Activated naive CD8-positive, alpha-beta T cell treated with anti-CD3 and anti-CD28 coated beads, Interleukin-2, amount 10 ng/mL, durations not matched to agents 7 days and 5 days (primary cell): ENCODE results near the gene LIPA. TPM values are rescaled to one million over a fixed set of nuclear protein-coding genes. Genes with fewer than 3 reads are reported as not detected.
"Not testable (repeated sequence)": the region's sequence is repeated elsewhere in the genome, so short reads cannot be mapped to it uniquely, and the experiment has no call there.

Source experiments
- ATAC-seq: fragments of 150-1000 bp; cut with Tn5 transposase; one replicate; pipeline ENCODE4 v1.10.0; 2021; ENCODE audit warnings: low read depth, moderate library complexity
- POLR2A ChIA-PET: fragments of 350-600 bp; sonication (Branson Sonifier 250); formaldehyde crosslinking; loops from one replicate; lab custom pipeline; 2021; ENCODE audit warnings: antibody characterized with exemption; lab: Charles Lee
- DNase-seq: peaks from one replicate; pipeline ENCODE4 v3.0.0; 2021
- H3K27ac Mint-ChIP-seq: one replicate; pipeline ENCODE4 v1.8.0; 2022; ENCODE audit warnings: mild to moderate bottlenecking, mixed read lengths
- H3K27me3 Mint-ChIP-seq: one replicate; pipeline ENCODE4 v1.8.0; 2022; ENCODE audit warnings: mild to moderate bottlenecking, moderate library complexity, mixed read lengths
- H3K36me3 Mint-ChIP-seq: one replicate; pipeline ENCODE4 v1.8.0; 2021; ENCODE audit warnings: mild to moderate bottlenecking, mixed read lengths
- H3K4me1 Mint-ChIP-seq: one replicate; pipeline ENCODE4 v1.8.0; 2021; ENCODE audit warnings: mixed read lengths
- H3K4me3 Mint-ChIP-seq: one replicate; pipeline ENCODE4 v1.8.0; 2022; ENCODE audit warnings: mild to moderate bottlenecking, moderate library complexity, mixed read lengths
- H3K9me3 Mint-ChIP-seq: one replicate; pipeline ENCODE4 v1.8.0; 2021; ENCODE audit warnings: mixed read lengths
- total RNA-seq, 2 experiments: library from RNA; stranded (reverse); gene quantifications; one replicate each; pipeline ENCODE4 v1.2.3, GENCODE V29; 2021

Gene LIPA
- total RNA-seq, 2 experiments from 2014 or later, result 35.9 to 42.8 TPM

DNA sequence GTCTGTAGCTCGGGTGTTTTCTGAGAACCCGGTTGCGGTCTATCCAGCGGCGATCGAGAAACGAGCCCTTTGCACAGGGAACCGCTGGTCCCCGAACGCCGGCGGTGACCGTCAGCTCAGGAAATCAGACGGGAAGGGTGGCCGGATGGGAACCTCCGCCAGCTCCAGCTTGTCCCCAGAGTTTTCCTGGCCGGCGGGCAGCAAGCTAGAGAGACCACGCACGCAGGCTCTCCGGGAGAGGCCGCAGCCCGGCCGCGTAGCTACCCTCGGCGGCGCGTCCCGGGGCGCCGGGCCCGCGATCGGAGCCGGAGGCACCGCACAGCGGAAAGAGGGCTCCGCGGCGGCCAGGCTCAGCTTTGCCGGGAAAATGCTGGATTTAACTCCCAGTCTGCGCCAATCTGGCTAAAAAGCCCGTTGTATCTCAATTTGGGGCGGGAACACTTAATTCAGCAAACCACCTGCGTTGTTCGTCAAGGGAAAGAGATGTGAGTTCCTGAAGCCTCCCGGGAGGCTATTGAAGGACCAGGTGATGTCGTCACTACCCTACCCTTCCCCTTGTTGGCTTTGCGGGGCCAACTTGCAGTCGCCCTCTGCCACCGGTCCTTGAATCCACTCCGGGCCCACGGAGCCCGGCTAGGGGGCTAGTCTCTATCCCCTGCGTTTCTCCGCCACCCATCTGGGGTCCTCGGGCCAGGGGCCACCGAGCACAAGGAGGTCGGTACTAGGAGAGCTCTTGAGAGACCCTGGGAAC is 43.6 kb downstream of the LIPA start:
- no peaks in the 10 kb centered on the region for H3K36me3 Mint-ChIP-seq
- peak; percentile 42 for ATAC-seq
- peaks cover 22% of the 10 kb centered on the region for H3K27me3 Mint-ChIP-seq
- POLR2A ChIA-PET, result interaction anchor here (0.7 to 2.5 kb wide), 5 partner anchors 10 to 328 kb away, joined by 3 to 7 read pairs (median 4); partner anchors contain the start of genes FAS and STAMBPL1
- peak; percentile 55 for DNase-seq
- peaks cover 21% of the 10 kb centered on the region for H3K4me1 Mint-ChIP-seq
- no peak overlapping the region for H3K27ac Mint-ChIP-seq
- peak overlapping the region; percentile 88 for H3K4me3 Mint-ChIP-seq
- no peaks in the 10 kb centered on the region for H3K9me3 Mint-ChIP-seq

DNA sequence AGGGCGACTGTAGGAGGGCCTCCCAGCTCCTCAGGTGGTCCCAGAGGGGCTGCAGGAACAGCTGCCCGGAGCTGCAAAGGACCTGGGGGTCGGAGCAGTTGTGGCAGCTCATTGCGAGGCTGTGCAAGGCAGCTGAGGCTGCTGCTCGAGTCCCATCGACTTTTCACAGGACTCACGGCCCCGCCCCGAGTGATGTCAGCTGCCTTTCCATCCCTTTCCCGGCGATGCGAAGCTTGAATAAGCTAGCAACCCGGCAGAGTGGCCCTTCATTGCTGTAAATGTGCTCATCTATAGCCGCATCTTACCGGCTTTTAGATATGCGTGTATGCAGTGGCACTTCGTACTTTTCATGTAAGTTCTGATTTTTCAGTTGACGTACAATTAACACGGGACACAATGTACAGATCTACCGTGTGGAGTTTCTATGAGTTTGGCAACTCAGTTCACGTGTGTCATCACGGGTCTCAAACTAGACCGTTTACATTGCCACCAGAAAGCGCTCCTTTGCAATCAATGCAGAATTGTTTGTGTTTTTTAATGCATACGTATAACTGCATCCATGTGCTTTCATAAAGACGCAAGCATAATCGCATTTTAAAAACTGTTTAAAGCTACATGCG is 44.3 kb downstream of the LIPA start, which contains the start of gene CH25H:
Gene CH25H (minus strand): TSS at position 137 of the 620 bp plus-strand sequence. CDS start 25 bp downstream, at position 112.
- POLR2A ChIA-PET, result interaction anchor here (0.7 to 2.5 kb wide), 5 partner anchors 10 to 327 kb away, joined by 3 to 7 read pairs (median 4); partner anchors contain the start of genes FAS and STAMBPL1
- H3K4me3 Mint-ChIP-seq, result peak within 1 kb of the TSS; percentile 88
- H3K9me3 Mint-ChIP-seq, result no peaks in the 10 kb centered on the region
- DNase-seq (no peak), ATAC-seq (peak; percentile 53)
- H3K4me1 Mint-ChIP-seq, result peaks cover 18% of the 10 kb centered on the region
- no peaks in the 10 kb centered on the region for H3K36me3 Mint-ChIP-seq
- H3K27ac Mint-ChIP-seq, result no peak within 1 kb of the TSS
- H3K27me3 Mint-ChIP-seq, result peaks cover 22% of the 10 kb centered on the region

DNA sequence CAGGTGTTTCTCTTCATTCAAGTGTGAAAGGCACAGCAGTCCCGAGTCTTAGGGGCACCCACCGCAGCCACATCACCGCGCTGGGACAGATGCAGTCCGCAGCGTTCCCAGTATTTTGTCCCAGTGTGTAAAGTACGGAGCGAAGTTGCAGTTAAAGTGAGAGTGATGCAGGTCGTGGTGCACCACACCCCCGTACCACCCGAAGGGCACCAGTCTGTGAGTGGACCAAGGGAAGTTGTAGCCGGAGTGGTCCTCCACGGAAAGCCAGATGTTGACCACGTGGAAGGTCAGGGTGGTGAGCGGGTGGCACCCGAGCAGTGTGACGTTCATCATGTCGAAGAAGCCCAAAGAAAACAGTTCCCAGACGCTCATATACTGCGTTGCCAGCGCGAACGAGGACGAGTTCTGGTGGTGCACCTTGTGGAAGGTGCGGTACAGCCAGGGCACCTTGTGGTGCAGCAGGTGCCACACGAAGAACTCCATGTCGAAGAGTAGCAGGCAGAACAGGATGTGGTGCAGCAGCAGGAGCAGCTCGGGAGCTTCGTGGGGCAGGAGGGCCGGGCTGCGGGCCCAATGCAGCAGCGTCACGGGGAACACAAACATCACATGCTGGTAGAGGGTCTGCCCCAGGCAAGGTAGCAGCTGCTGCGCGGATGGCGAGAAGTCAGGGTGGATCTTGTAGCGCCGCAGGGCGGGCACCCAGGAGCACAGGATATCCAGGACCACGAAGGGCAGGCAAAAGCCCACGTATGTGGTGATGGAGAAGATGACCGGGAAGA is 45.0 kb downstream of the LIPA start:
- peak; percentile 60 for ATAC-seq
- Mint-ChIP-seq H3K36me3 (no peaks in the 10 kb centered on the region), H3K27ac (no peak overlapping the region), H3K4me1 (peaks cover 18% of the 10 kb centered on the region), H3K4me3 (peak overlapping the region; percentile 88), H3K27me3 (peaks cover 21% of the 10 kb centered on the region), H3K9me3 (no peaks in the 10 kb centered on the region)
- POLR2A ChIA-PET, result interaction anchor here (1.1 to 2.5 kb wide), 3 partner anchors 11 to 327 kb away, joined by 3 to 7 read pairs (median 4); partner anchors contain the start of gene STAMBPL1
- peak; percentile 60 for DNase-seq

DNA sequence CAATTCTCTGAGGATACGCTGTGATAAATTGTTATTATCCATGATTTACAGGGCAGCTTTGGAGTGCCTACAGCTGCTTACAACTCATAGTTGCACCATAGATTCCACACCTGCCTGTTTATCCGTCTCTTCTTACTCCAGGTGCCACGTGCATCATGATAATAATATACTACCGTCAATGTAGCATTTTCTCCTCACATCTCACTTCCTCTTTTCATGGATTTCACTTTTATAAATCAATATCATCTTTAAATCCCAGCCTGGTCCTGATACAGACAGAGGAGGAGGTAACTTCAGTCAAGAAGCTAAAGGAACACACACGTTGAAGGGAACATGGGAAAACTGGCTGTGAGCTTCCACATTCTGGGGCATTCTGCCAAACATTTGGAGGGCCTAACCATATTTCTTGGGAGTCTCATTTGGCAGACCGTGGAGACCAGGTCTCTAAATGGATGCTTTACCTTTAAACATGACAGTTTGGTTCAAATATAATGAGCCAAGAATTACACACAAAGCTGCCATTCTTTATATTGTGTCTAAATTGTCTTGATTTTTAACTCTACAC is 46.9 kb downstream of the LIPA start:
- ATAC-seq (no peak), DNase-seq (no peak)
- H3K4me1 Mint-ChIP-seq, result peaks cover 18% of the 10 kb centered on the region
- H3K27me3 Mint-ChIP-seq, result peaks cover 17% of the 10 kb centered on the region
- POLR2A ChIA-PET, result no interaction called here
- no peak overlapping the region for H3K4me3 Mint-ChIP-seq
- no peaks in the 10 kb centered on the region for H3K9me3 Mint-ChIP-seq
- no peak overlapping the region for H3K27ac Mint-ChIP-seq
- H3K36me3 Mint-ChIP-seq, result no peaks in the 10 kb centered on the region

DNA sequence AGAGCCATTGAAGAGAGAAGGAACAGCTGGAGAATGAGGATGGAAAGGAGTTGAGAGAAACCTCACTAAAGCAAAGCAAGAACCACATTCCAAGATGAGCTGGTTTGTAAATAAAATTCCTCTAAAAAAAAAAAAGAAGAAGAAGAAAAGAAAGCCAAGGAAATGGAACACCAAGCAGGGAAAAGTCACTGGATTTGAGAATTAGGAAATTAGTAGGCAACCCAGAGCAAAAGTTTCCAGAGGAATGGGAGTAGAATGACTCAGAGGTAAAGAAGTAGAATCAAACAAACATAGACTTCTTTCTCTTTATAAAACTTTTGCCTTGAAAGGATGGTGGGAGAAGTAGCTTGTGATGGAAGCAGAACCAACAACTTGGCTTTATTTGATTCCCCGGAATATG is 48.3 kb downstream of the LIPA start:
- DNase-seq, result no peak
- H3K9me3 Mint-ChIP-seq, result no peaks in the 10 kb centered on the region
- H3K4me3 Mint-ChIP-seq, result no peak overlapping the region
- H3K4me1 Mint-ChIP-seq, result peaks cover 11% of the 10 kb centered on the region
- ATAC-seq, result no peak
- no peaks in the 10 kb centered on the region for H3K36me3 Mint-ChIP-seq
- POLR2A ChIA-PET, result no interaction called here
- H3K27me3 Mint-ChIP-seq, result peaks cover 8% of the 10 kb centered on the region
- no peak overlapping the region for H3K27ac Mint-ChIP-seq

DNA sequence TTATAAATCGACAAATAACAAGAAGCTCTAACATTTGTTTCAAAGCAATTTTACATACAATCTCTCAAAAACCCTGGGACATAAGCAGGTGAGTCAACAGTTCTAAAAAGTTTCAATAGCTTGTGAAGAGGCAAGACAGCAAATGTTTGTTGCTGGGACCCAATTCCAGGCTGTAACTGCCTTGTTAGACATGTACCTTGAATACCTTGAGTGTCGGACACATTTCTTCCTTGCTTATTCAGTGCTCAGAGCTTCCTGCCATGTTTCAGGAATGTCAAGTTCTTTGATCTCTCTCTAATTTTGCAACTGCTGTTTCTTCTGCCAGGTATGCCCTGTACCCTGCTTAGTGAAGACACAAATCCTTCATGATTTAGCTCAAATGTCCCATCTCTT is 49.5 kb downstream of the LIPA start:
- Mint-ChIP-seq H3K4me1 (peaks cover 8% of the 10 kb centered on the region), H3K36me3 (no peaks in the 10 kb centered on the region), H3K9me3 (no peaks in the 10 kb centered on the region), H3K27ac (no peak overlapping the region), H3K27me3 (peaks cover 6% of the 10 kb centered on the region), H3K4me3 (no peak overlapping the region)
- POLR2A ChIA-PET, result no interaction called here
- DNase-seq (no peak), ATAC-seq (no peak)

DNA sequence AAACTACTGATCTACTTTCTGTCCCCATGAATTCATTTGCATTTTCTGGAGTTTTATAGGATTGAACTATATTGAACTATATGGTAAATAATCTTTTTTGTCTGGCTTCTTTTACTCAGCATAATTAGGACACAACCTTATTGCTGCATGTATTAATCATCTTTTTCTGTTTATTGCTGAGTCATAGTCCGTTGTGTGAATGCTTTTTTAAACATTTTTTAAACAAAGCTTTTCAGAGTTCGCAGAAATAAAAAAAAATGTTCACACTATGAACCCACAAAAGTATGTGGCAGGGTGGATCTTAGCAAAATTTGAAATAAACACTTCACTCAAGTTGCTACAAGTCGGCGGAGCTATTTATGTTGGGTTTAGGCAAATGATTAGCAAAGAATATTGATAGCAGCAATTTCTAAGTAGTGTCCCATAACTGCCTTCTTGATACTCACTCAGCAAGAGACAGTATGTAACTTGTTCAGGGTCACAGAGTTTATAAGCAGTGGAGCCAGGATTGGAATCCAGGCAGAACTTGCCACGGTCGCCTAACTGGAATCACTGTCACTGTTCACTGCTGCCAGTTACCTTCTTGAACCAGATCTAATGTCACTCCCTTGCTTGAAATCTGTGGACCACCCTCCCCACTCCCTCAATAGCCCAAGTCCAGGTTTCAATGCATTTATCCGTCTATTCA is 50.1 kb downstream of the LIPA start:
- no peak overlapping the region for H3K4me3 Mint-ChIP-seq
- H3K36me3 Mint-ChIP-seq, result no peaks in the 10 kb centered on the region
- POLR2A ChIA-PET, result no interaction called here
- ATAC-seq, result no peak
- DNase-seq, result no peak
- peaks cover 6% of the 10 kb centered on the region for H3K27me3 Mint-ChIP-seq
- H3K27ac Mint-ChIP-seq, result no peak overlapping the region
- no peaks in the 10 kb centered on the region for H3K9me3 Mint-ChIP-seq
- H3K4me1 Mint-ChIP-seq, result peaks cover 4% of the 10 kb centered on the region

DNA sequence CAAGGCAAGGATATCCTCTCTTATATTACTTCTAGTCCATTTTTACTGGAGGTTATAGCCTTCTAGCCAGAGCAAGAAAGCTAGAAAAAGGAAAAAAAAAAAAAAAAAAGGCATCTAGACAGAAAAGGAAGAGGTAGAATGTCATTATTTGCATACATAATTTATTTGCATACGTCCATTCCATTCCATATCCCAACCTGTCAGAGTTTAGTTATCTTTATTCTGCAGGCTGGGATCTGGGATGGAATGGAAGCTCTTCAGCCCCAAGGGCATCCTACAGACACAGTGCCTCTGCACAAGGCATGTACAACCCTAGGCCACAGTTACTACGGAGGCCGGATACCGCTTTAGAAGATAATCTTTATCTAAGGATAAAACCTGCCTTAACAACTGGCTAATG is 54.1 kb downstream of the LIPA start:
- no peak for DNase-seq
- no peak overlapping the region for H3K27ac Mint-ChIP-seq
- no peak overlapping the region for H3K4me3 Mint-ChIP-seq
- H3K36me3 Mint-ChIP-seq, result peaks cover 4% of the 10 kb centered on the region
- no peaks in the 10 kb centered on the region for H3K9me3 Mint-ChIP-seq
- ATAC-seq, result no peak
- POLR2A ChIA-PET, result interaction anchor here (0.6 to 0.7 kb wide), 3 partner anchors 112 to 1776 kb away, joined by 3 to 7 read pairs (median 5); partner anchors contain the start of gene KIF20B
- peaks cover 8% of the 10 kb centered on the region for H3K4me1 Mint-ChIP-seq
- peaks cover 10% of the 10 kb centered on the region for H3K27me3 Mint-ChIP-seq

DNA sequence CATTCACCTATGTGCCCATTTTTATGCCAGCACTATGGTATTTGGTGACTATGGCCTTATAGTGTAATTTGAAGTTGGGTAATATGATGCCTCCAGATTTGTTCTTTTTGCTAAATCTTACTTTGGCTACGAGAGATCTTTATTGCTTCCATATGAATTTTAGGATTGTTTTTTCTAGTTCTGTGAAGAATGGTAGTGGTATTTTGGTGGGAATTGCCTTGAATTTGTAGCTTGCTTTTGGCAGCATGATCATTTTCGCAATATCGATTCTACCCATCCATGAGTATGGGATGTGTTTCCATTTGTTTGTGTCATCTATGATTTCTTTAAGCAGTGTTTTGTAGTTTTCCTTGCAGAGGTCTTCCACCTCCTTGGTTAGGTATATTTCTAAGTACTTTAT is 60.3 kb downstream of the LIPA start:
- H3K36me3 Mint-ChIP-seq, ATAC-seq, POLR2A ChIA-PET, H3K4me3 Mint-ChIP-seq, H3K27ac Mint-ChIP-seq, DNase-seq, H3K4me1 Mint-ChIP-seq, H3K9me3 Mint-ChIP-seq: not testable (repeated sequence)
- H3K27me3 Mint-ChIP-seq, result peaks cover 18% of the 10 kb centered on the region

DNA sequence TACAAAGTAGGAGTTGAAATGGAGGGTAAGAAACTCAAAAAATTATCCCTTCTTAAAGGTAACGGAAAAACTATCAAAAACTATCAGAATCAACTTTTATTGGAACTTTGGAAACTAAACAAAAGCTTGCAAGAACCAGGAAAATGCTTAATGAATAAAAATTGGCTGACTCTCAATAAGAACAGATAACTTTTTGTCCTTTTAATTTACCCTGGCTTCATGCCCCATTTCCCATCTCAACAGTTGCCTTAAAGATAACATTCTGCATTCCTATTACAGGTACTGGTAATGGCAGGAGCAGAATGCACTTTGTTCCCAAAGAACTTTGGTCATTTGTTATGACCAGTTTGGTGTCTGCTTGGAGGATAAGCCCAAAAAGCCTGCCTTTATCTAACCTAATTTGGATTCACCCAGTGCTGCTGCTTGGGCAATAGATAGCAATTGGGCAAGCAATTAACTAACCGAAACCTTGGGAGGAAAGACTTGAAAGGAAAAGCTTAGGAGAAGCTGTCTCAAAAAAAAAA is 62.3 kb downstream of the LIPA start:
- ATAC-seq, result no peak
- H3K36me3 Mint-ChIP-seq, result peaks cover 6% of the 10 kb centered on the region
- peaks cover 2% of the 10 kb centered on the region for H3K9me3 Mint-ChIP-seq
- no peak overlapping the region for H3K4me3 Mint-ChIP-seq
- peaks cover 14% of the 10 kb centered on the region for H3K27me3 Mint-ChIP-seq
- no peak overlapping the region for H3K27ac Mint-ChIP-seq
- H3K4me1 Mint-ChIP-seq, result peaks cover 10% of the 10 kb centered on the region
- POLR2A ChIA-PET, result no interaction called here
- DNase-seq, result no peak

DNA sequence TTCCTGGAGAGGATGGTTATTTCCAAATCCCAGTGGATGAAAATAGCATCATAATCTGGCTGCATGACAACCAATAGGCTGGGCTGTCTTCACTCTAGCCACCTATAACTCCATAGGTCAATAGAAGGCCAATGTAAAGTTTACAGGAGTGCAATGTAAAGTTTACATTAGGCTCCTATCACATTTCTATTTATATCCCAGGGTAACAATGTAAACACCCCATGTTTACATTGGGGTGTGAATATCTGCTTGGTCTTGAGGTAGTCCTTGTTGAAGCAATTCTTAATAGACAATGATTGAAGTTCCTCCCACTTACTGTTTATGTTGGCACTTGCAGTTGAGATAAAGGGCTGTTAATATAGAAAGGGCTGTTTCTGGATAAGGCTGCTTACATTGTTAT is 65.9 kb downstream of the LIPA start:
- Mint-ChIP-seq H3K4me3 (no peak overlapping the region), H3K36me3 (peaks cover 2% of the 10 kb centered on the region), H3K9me3 (peaks cover 2% of the 10 kb centered on the region), H3K27ac (no peak overlapping the region), H3K27me3 (peaks cover 21% of the 10 kb centered on the region), H3K4me1 (peaks cover 4% of the 10 kb centered on the region)
- DNase-seq (no peak), ATAC-seq (no peak)
- POLR2A ChIA-PET, result no interaction called here

DNA sequence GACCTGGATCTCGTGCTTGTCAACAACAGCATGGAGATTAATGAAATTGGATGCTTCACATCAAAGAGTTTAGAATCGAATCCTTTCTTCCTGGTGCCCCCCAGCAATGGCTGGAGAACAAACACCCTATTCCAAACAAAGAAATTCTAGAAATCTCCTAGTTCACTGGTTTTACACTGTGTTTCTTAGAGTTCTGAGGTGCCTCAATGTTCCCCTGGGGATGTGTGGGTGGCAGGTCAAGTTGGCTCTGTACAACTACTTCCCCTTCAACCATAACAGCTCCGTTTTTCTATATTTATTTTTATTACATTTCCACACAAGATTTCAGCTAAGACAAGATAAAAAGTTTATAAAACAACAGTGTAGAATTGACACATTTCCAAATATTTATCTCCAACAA is 66.9 kb downstream of the LIPA start:
- ATAC-seq, result no peak
- Mint-ChIP-seq H3K27me3 (peaks cover 19% of the 10 kb centered on the region), H3K9me3 (peaks cover 2% of the 10 kb centered on the region), H3K27ac (no peak overlapping the region), H3K4me3 (no peak overlapping the region), H3K4me1 (peaks cover 4% of the 10 kb centered on the region), H3K36me3 (peaks cover 2% of the 10 kb centered on the region)
- POLR2A ChIA-PET, result no interaction called here
- no peak for DNase-seq
